GM19025 (cell line): Measurements from ENCODE around the gene PTPA.
"Not testable (repeated sequence)": the region's sequence is repeated elsewhere in the genome, so short reads cannot be mapped to it uniquely, and the experiment has no call there.

Experiments used
- ATAC-seq: cut with Tn5 transposase; IDR thresholded peaks from one replicate; pipeline ENCODE4 v1.9.1; 2021; ENCODE audit warnings: mild to moderate bottlenecking, low read depth, moderate library complexity; ENCODE audit not compliant: unreplicated experiment

The PTPA gene

GRCh38 chr9:129174724-129175514, 63.7 kb downstream of the PTPA start:
- ATAC-seq: no peak

GRCh38 chr9:129175515-129175824, 64.3 kb downstream of the PTPA start:
- no peak for ATAC-seq

GRCh38 chr9:129175825-129176633, 64.8 kb downstream of the PTPA start:
- no peak for ATAC-seq

GRCh38 chr9:129176701-129177442, 65.7 kb downstream of the PTPA start:
- no peak for ATAC-seq

GRCh38 chr9:129177443-129177790, 66.2 kb downstream of the PTPA start:
- peak; percentile 10 for ATAC-seq

- peak; percentile 78 for ATAC-seq
Measured at GRCh38 chr9:129177791-129178567, 66.8 kb downstream of the PTPA start, which contains the start of gene IER5L. Gene IER5L, minus strand, starts transcription at chr9:129178261. Its CDS starts 209 bp downstream, at chr9:129178052.

GRCh38 chr9:129178568-129179382, 67.6 kb downstream of the PTPA start:
- no peak for ATAC-seq

GRCh38 chr9:129181246-129181645, 70.0 kb downstream of the PTPA start:
- ATAC-seq: no peak

GRCh38 chr9:129182122-129182521, 70.9 kb downstream of the PTPA start:
- ATAC-seq: no peak

- no peak for ATAC-seq
Measured at GRCh38 chr9:129182625-129183494, 71.6 kb downstream of the PTPA start.

GRCh38 chr9:129183495-129184218, 72.4 kb downstream of the PTPA start:
- no peak for ATAC-seq

- no peak for ATAC-seq
Measured at GRCh38 chr9:129184219-129184524, 73.0 kb downstream of the PTPA start.

GRCh38 chr9:129184596-129185122, 73.4 kb downstream of the PTPA start:
- ATAC-seq: no peak

GRCh38 chr9:129185402-129185801, 74.2 kb downstream of the PTPA start:
- ATAC-seq: no peak

GRCh38 chr9:129185991-129186390, 74.8 kb downstream of the PTPA start:
- ATAC-seq: no peak

- ATAC-seq: no peak
Measured at GRCh38 chr9:129187042-129187441, 75.8 kb downstream of the PTPA start.

GRCh38 chr9:129189971-129190370, 78.8 kb downstream of the PTPA start:
- ATAC-seq: not testable (repeated sequence)

- no peak for ATAC-seq
Measured at GRCh38 chr9:129191234-129191633, 80.0 kb downstream of the PTPA start.
